ENCODE data around the gene MEMO1. TPM values are rescaled to one million over a fixed set of nuclear protein-coding genes. Genes with fewer than 3 reads are reported as not detected.

Gene MEMO1
- total RNA-seq, 1 experiment from 2014 or later, result 44.7 TPM

DNA sequence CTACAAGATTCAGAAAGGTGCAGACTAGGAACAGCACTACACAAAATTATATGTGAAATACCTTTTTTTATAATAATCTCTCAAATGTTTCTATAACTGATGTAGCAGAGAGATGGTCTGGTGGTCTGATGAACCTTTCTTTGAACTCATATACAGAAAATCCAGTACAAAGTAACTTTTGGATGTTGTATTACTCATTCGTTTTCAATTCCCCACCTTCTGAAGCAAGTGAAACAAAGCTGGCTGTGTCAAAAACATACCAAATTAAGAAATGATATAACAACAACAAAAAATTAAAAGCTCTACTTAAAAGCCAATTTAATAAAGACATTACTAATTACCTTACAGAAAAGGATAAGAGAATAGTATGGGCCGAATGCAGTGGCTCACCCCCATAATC, 38.7 kb downstream of the MEMO1 start:
- intact Hi-C loops (cut with micrococcal nuclease), result no loop called here
- Histone ChIP-seq H3K9me3 (ENCODE audit: control insufficient read depth in 1 of 2, insufficient read depth in 1 of 2, low read depth in 1 of 2, low read length in 2 of 2) (no peaks in the 10 kb centered on the region), H3K4me1 (ENCODE audit: control insufficient read depth in 1 of 2, insufficient read depth in 2 of 2, low read length in 2 of 2) (peaks cover 0 to 4% of the 10 kb centered on the region in 2 experiments; a peak in 1 of 4 replicates), H3K9ac (ENCODE audit: low read length) (no peak overlapping the region), H3K27me3 (ENCODE audit: insufficient read depth, low read length) (no peaks in the 10 kb centered on the region), H4K20me1 (ENCODE audit: insufficient read depth) (peaks cover 8% of the 10 kb centered on the region; the same call in 1 of the 2 replicates), H2AFZ (ENCODE audit: low read depth, low read length, poor library complexity, severe bottlenecking) (no peak overlapping the region), H3K4me2 (ENCODE audit: low read length) (no peak overlapping the region), H3K4me3 (replicated peaks in 1 of 2; ENCODE audit: low read depth in 1 of 2, low read length in 2 of 2) (no peak overlapping the region), H3K27ac (ENCODE audit: low read depth, low read length) (no peak overlapping the region), H3K36me3 (ENCODE audit: control insufficient read depth in 1 of 2, insufficient read depth in 2 of 2, low read length in 2 of 2) (no peaks in the 10 kb centered on the region), H3K79me2 (ENCODE audit: insufficient read depth, low read length) (peaks cover 91% of the 10 kb centered on the region), H3K9me2 (ENCODE audit: insufficient read depth) (no peaks in the 10 kb centered on the region)
- ChIA-PET CTCF (no interaction called here), RAD21 (ENCODE audit: low non-redundant PET in 1 of 2, low total read pairs in 2 of 2, uncharacterized antibody in 2 of 2, unreplicated experiment in 2 of 2) (no interaction called here), POLR2A (no interaction called here)
- ATAC-seq, result no peak
- DNase-seq (ENCODE audit: low read depth, low spot score), result no peak
- BruUV-seq (replicated peaks), result no TSS peak
- TF ChIP-seq JUND (IDR thresholded peaks at IDR 0.05), result no peak
- no peak for TF ChIP-seq ZFX (IDR thresholded peaks at IDR 0.05)
- no peak for TF ChIP-seq POLR2AphosphoS5 (IDR thresholded peaks at IDR 0.05; ENCODE audit: low read depth, low read length)
- TF ChIP-seq SP1 (IDR thresholded peaks at IDR 0.05; ENCODE audit: low read depth), result no peak
- no peak for TF ChIP-seq CBX3 (IDR thresholded peaks at IDR 0.05; ENCODE audit: low read depth)
- no peak for TF ChIP-seq RAD21 (IDR thresholded peaks at IDR 0.05; ENCODE audit: low read depth)
- TF ChIP-seq SRF (IDR thresholded peaks at IDR 0.05; ENCODE audit: low read depth), result no peak
- TF ChIP-seq, protein P1, sequence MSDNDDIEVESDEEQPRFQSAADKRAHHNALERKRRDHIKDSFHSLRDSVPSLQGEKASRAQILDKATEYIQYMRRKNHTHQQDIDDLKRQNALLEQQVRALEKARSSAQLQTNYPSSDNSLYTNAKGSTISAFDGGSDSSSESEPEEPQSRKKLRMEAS (IDR thresholded peaks at IDR 0.05), result no peak
- no peak for TF ChIP-seq POLR2A (IDR thresholded peaks at IDR 0.05; ENCODE audit: borderline replicate concordance, extremely low read depth, insufficient read depth, insufficient read length)
- TF ChIP-seq CEBPB (IDR thresholded peaks at IDR 0.05; ENCODE audit: low read depth), result no peak
- no peak for TF ChIP-seq EZH2phosphoT487 (IDR thresholded peaks at IDR 0.05; ENCODE audit: borderline replicate concordance)
- no peak for TF ChIP-seq TCF7L2 (IDR thresholded peaks at IDR 0.05; ENCODE audit: borderline replicate concordance, extremely low read depth, insufficient read depth, insufficient read length)
- TF ChIP-seq, protein P2, sequence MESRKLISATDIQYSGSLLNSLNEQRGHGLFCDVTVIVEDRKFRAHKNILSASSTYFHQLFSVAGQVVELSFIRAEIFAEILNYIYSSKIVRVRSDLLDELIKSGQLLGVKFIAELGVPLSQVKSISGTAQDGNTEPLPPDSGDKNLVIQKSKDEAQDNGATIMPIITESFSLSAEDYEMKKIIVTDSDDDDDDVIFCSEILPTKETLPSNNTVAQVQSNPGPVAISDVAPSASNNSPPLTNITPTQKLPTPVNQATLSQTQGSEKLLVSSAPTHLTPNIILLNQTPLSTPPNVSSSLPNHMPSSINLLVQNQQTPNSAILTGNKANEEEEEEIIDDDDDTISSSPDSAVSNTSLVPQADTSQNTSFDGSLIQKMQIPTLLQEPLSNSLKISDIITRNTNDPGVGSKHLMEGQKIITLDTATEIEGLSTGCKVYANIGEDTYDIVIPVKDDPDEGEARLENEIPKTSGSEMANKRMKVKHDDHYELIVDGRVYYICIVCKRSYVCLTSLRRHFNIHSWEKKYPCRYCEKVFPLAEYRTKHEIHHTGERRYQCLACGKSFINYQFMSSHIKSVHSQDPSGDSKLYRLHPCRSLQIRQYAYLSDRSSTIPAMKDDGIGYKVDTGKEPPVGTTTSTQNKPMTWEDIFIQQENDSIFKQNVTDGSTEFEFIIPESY (IDR thresholded peaks at IDR 0.05; ENCODE audit: extremely low read depth, insufficient replicate concordance, low read length), result no peak
- TF ChIP-seq EGR1 (IDR thresholded peaks at IDR 0.05; ENCODE audit: low read depth), result no peak
- TF ChIP-seq, protein P3, sequence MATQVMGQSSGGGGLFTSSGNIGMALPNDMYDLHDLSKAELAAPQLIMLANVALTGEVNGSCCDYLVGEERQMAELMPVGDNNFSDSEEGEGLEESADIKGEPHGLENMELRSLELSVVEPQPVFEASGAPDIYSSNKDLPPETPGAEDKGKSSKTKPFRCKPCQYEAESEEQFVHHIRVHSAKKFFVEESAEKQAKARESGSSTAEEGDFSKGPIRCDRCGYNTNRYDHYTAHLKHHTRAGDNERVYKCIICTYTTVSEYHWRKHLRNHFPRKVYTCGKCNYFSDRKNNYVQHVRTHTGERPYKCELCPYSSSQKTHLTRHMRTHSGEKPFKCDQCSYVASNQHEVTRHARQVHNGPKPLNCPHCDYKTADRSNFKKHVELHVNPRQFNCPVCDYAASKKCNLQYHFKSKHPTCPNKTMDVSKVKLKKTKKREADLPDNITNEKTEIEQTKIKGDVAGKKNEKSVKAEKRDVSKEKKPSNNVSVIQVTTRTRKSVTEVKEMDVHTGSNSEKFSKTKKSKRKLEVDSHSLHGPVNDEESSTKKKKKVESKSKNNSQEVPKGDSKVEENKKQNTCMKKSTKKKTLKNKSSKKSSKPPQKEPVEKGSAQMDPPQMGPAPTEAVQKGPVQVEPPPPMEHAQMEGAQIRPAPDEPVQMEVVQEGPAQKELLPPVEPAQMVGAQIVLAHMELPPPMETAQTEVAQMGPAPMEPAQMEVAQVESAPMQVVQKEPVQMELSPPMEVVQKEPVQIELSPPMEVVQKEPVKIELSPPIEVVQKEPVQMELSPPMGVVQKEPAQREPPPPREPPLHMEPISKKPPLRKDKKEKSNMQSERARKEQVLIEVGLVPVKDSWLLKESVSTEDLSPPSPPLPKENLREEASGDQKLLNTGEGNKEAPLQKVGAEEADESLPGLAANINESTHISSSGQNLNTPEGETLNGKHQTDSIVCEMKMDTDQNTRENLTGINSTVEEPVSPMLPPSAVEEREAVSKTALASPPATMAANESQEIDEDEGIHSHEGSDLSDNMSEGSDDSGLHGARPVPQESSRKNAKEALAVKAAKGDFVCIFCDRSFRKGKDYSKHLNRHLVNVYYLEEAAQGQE (IDR thresholded peaks at IDR 0.05; ENCODE audit: low read depth), result no peak
- TF ChIP-seq EZH2 (IDR thresholded peaks at IDR 0.05), result no peak
- TF ChIP-seq, protein P4, sequence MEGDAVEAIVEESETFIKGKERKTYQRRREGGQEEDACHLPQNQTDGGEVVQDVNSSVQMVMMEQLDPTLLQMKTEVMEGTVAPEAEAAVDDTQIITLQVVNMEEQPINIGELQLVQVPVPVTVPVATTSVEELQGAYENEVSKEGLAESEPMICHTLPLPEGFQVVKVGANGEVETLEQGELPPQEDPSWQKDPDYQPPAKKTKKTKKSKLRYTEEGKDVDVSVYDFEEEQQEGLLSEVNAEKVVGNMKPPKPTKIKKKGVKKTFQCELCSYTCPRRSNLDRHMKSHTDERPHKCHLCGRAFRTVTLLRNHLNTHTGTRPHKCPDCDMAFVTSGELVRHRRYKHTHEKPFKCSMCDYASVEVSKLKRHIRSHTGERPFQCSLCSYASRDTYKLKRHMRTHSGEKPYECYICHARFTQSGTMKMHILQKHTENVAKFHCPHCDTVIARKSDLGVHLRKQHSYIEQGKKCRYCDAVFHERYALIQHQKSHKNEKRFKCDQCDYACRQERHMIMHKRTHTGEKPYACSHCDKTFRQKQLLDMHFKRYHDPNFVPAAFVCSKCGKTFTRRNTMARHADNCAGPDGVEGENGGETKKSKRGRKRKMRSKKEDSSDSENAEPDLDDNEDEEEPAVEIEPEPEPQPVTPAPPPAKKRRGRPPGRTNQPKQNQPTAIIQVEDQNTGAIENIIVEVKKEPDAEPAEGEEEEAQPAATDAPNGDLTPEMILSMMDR (IDR thresholded peaks at IDR 0.05 in 2 of 3, conservative IDR thresholded peaks at IDR 0.05 in 1 of 3; ENCODE audit: borderline replicate concordance in 1 of 3, insufficient read depth in 1 of 3, low read depth in 2 of 3, low read length in 2 of 3), result no peak

Measured in HCT116 (cell line).